Immature natural killer cell (primary cell): ENCODE data around the gene OR14C36. TPM values are rescaled to one million over a fixed set of nuclear protein-coding genes. Genes with fewer than 3 reads are reported as not detected.
"Not testable (repeated sequence)": the region's sequence is repeated elsewhere in the genome, so short reads cannot be mapped to it uniquely, and the experiment has no call there.

Source experiments
- DNase-seq, 3 donors: peaks; one replicate each; pipeline ENCODE4 v3.0.0; 2022; ENCODE audit warnings: mixed read lengths in 1 of 3
- H3K27ac Mint-ChIP-seq, 6 donors: one replicate each; pipeline ENCODE4 v1.8.0; 2020; ENCODE audit warnings: mixed read lengths in 6 of 6, mild to moderate bottlenecking in 5 of 6, inconsistent platforms in 4 of 6, moderate library complexity in 3 of 6
- H3K27me3 Mint-ChIP-seq, 3 donors: one replicate each; pipeline ENCODE4 v1.8.0; 2020 to 2021; ENCODE audit warnings: low read depth in 3 of 3, mild to moderate bottlenecking in 3 of 3, mixed read lengths in 3 of 3, moderate library complexity in 3 of 3, inconsistent platforms in 1 of 3
- H3K36me3 Mint-ChIP-seq, 3 donors: one replicate each; pipeline ENCODE4 v1.8.0; 2020; ENCODE audit warnings: mixed read lengths in 3 of 3, inconsistent platforms in 2 of 3, mild to moderate bottlenecking in 2 of 3
- H3K4me1 Mint-ChIP-seq, 2 donors: one replicate each; pipeline ENCODE4 v1.8.0; 2020; ENCODE audit warnings: inconsistent platforms in 2 of 2, mild to moderate bottlenecking in 2 of 2, mixed read lengths in 2 of 2, moderate library complexity in 1 of 2
- H3K4me3 Mint-ChIP-seq, 5 donors: one replicate each; pipeline ENCODE4 v1.8.0; 2020; ENCODE audit warnings: mild to moderate bottlenecking in 5 of 5, mixed read lengths in 5 of 5, inconsistent platforms in 3 of 5, moderate library complexity in 3 of 5
- H3K9me3 Mint-ChIP-seq, 6 donors: one replicate each; pipeline ENCODE4 v1.8.0; 2020; ENCODE audit warnings: mild to moderate bottlenecking in 6 of 6, mixed read lengths in 6 of 6, inconsistent platforms in 4 of 6, moderate library complexity in 3 of 6
- polyA plus RNA-seq, 3 donors: library from polyadenylated mRNA; unstranded; fragments of 300-500 nt; fragmentation: Illumina TruSeq; gene quantifications; one replicate each; pipeline ENCODE4 v1.2.3, GENCODE V29; 2021

OR14C36 gene
- not detected for polyA plus RNA-seq

GRCh38 chr1:248348475-248348874 lies at the start of gene OR14C36:
Gene OR14C36 (plus strand): TSS chr1:248348775. CDS start chr1:248348775, 0 bp downstream.
- Mint-ChIP-seq H3K27me3 (no peaks in the 10 kb centered on the region), H3K27ac (no peak within 1 kb of the TSS), H3K36me3 (no peaks in the 10 kb centered on the region), H3K9me3 (peaks cover 0 to 6% (median 2%) of the 10 kb centered on the region in 6 donors), H3K4me3 (no peak within 1 kb of the TSS), H3K4me1 (no peaks in the 10 kb centered on the region)
- DNase-seq = no peak

- H3K27ac Mint-ChIP-seq = no peak within 1 kb of the TSS
These were observed 45.3 kb upstream of the OR14C36 start, which contains the start of gene OR2T12 for GRCh38 chr1:248303324-248303723. Gene OR2T12 (minus strand): TSS chr1:248303424. CDS start chr1:248295578, 7,846 bp downstream.

GRCh38 chr1:248305672-248306071 lies 42.9 kb upstream of the OR14C36 start:
- not testable (repeated sequence) for H3K4me1 Mint-ChIP-seq, H3K4me3 Mint-ChIP-seq, H3K36me3 Mint-ChIP-seq, DNase-seq, H3K27ac Mint-ChIP-seq, H3K27me3 Mint-ChIP-seq
- peaks cover 0 to 12% (median 7%) of the 10 kb centered on the region in 6 donors for H3K9me3 Mint-ChIP-seq

More at GRCh38 chr1:248303324-248303723, 45.3 kb upstream of the OR14C36 start, which contains the start of gene OR2T12:
- no peak for DNase-seq
- Mint-ChIP-seq H3K27me3 (no peaks in the 10 kb centered on the region), H3K36me3 (no peaks in the 10 kb centered on the region), H3K4me1 (no peaks in the 10 kb centered on the region), H3K9me3 (peaks cover 3 to 16% (median 8%) of the 10 kb centered on the region in 6 donors), H3K4me3 (no peak within 1 kb of the TSS)

- Mint-ChIP-seq H3K36me3 (no peaks in the 10 kb centered on the region), H3K27ac (no peak overlapping the region), H3K9me3 (peaks cover 0 to 12% (median 8%) of the 10 kb centered on the region in 6 donors), H3K27me3 (no peaks in the 10 kb centered on the region), H3K4me1 (no peaks in the 10 kb centered on the region), H3K4me3 (no peak overlapping the region)
- no peak for DNase-seq
These were observed 42.5 kb upstream of the OR14C36 start for GRCh38 chr1:248306103-248306502.

GRCh38 chr1:248306740-248307139 lies 41.8 kb upstream of the OR14C36 start:
- not testable (repeated sequence) for H3K4me1 Mint-ChIP-seq, H3K27ac Mint-ChIP-seq, H3K36me3 Mint-ChIP-seq, H3K27me3 Mint-ChIP-seq, H3K4me3 Mint-ChIP-seq, DNase-seq, H3K9me3 Mint-ChIP-seq

GRCh38 chr1:248316796-248317195 lies 31.8 kb upstream of the OR14C36 start:
- peaks cover 0 to 1% (median 0%) of the 10 kb centered on the region in 3 donors for H3K27me3 Mint-ChIP-seq
- peaks cover 9 to 38% (median 19%) of the 10 kb centered on the region in 6 donors for H3K9me3 Mint-ChIP-seq
- H3K27ac Mint-ChIP-seq = no peak overlapping the region
- H3K4me1 Mint-ChIP-seq = no peaks in the 10 kb centered on the region
- DNase-seq = no peak
- no peak overlapping the region for H3K4me3 Mint-ChIP-seq
- peaks cover 0 to 4% (median 0%) of the 10 kb centered on the region in 3 donors for H3K36me3 Mint-ChIP-seq

- H3K36me3 Mint-ChIP-seq = no peaks in the 10 kb centered on the region
- DNase-seq = no peak
- H3K27ac Mint-ChIP-seq = no peak within 1 kb of the TSS
- no peaks in the 10 kb centered on the region for H3K4me1 Mint-ChIP-seq
- peaks cover 0 to 15% (median 5%) of the 10 kb centered on the region in 6 donors for H3K9me3 Mint-ChIP-seq
- peaks cover 0 to 1% (median 0%) of the 10 kb centered on the region in 3 donors for H3K27me3 Mint-ChIP-seq
- H3K4me3 Mint-ChIP-seq = no peak within 1 kb of the TSS
These were observed 24.1 kb upstream of the OR14C36 start, which contains the start of gene OR2M7 for GRCh38 chr1:248324468-248324867. Gene OR2M7 (minus strand): TSS chr1:248324568. CDS start chr1:248324568, 0 bp downstream.

GRCh38 chr1:248343451-248343850 lies 5.1 kb upstream of the OR14C36 start:
- Mint-ChIP-seq H3K4me3 (no peak overlapping the region), H3K9me3 (peaks cover 0 to 6% (median 3%) of the 10 kb centered on the region in 6 donors), H3K4me1 (no peaks in the 10 kb centered on the region), H3K27ac (no peak overlapping the region), H3K36me3 (no peaks in the 10 kb centered on the region), H3K27me3 (peaks cover 0 to 1% (median 0%) of the 10 kb centered on the region in 3 donors)
- DNase-seq = no peak

GRCh38 chr1:248359415-248359814 lies 10.8 kb downstream of the OR14C36 start:
- Mint-ChIP-seq H3K27me3 (peaks cover 1 to 4% (median 3%) of the 10 kb centered on the region in 3 donors), H3K4me3 (no peak overlapping the region), H3K4me1 (no peaks in the 10 kb centered on the region), H3K9me3 (peaks cover 0 to 13% (median 0%) of the 10 kb centered on the region in 6 donors), H3K27ac (no peak overlapping the region), H3K36me3 (no peaks in the 10 kb centered on the region)
- no peak for DNase-seq

GRCh38 chr1:248361121-248361715 lies 12.6 kb downstream of the OR14C36 start, which contains the start of gene OR2T4:
Gene OR2T4 (plus strand): TSS chr1:248361665. CDS start chr1:248361665, 0 bp downstream.
- Mint-ChIP-seq H3K4me3 (no peak within 1 kb of the TSS), H3K4me1 (no peaks in the 10 kb centered on the region), H3K27ac (no peak within 1 kb of the TSS), H3K9me3 (peaks cover 0 to 16% (median 0%) of the 10 kb centered on the region in 6 donors), H3K36me3 (no peaks in the 10 kb centered on the region), H3K27me3 (peaks cover 1 to 4% (median 3%) of the 10 kb centered on the region in 3 donors)
- no peak for DNase-seq

- no peak overlapping the region for H3K27ac Mint-ChIP-seq
- DNase-seq = no peak
- H3K36me3 Mint-ChIP-seq = no peaks in the 10 kb centered on the region
- H3K27me3 Mint-ChIP-seq = peaks cover 1 to 5% (median 3%) of the 10 kb centered on the region in 3 donors
- H3K4me1 Mint-ChIP-seq = no peaks in the 10 kb centered on the region
- peaks cover 0 to 16% (median 2%) of the 10 kb centered on the region in 6 donors for H3K9me3 Mint-ChIP-seq
- H3K4me3 Mint-ChIP-seq = no peak overlapping the region
These were observed 18.0 kb downstream of the OR14C36 start for GRCh38 chr1:248366609-248367008.

GRCh38 chr1:248372394-248372793 lies 23.8 kb downstream of the OR14C36 start:
- H3K4me1 Mint-ChIP-seq = peaks cover 2 to 12% of the 10 kb centered on the region in 2 donors
- H3K27me3 Mint-ChIP-seq = peaks cover 0 to 2% (median 0%) of the 10 kb centered on the region in 3 donors
- H3K4me3 Mint-ChIP-seq = no peak overlapping the region
- no peak for DNase-seq
- H3K9me3 Mint-ChIP-seq = peaks cover 0 to 4% (median 0%) of the 10 kb centered on the region in 6 donors
- H3K27ac Mint-ChIP-seq = no peak overlapping the region
- H3K36me3 Mint-ChIP-seq = no peaks in the 10 kb centered on the region

GRCh38 chr1:248373761-248374160 lies 25.2 kb downstream of the OR14C36 start:
- DNase-seq = no peak
- Mint-ChIP-seq H3K9me3 (peaks cover 0 to 3% (median 0%) of the 10 kb centered on the region in 6 donors), H3K4me3 (no peak overlapping the region), H3K4me1 (peaks cover 2 to 12% of the 10 kb centered on the region in 2 donors), H3K27ac (no peak overlapping the region), H3K36me3 (no peaks in the 10 kb centered on the region), H3K27me3 (peaks cover 0 to 2% (median 0%) of the 10 kb centered on the region in 3 donors)

GRCh38 chr1:248375446-248375845 lies 26.9 kb downstream of the OR14C36 start, which contains the start of gene OR2T6:
Gene OR2T6 (plus strand): TSS chr1:248375746. CDS start chr1:248387609, 11,863 bp downstream.
- H3K36me3 Mint-ChIP-seq = no peaks in the 10 kb centered on the region
- no peak within 1 kb of the TSS for H3K4me3 Mint-ChIP-seq
- no peak within 1 kb of the TSS for H3K27ac Mint-ChIP-seq
- peaks cover 2 to 12% of the 10 kb centered on the region in 2 donors for H3K4me1 Mint-ChIP-seq
- no peaks in the 10 kb centered on the region for H3K9me3 Mint-ChIP-seq
- no peak for DNase-seq
- peaks cover 0 to 2% (median 0%) of the 10 kb centered on the region in 3 donors for H3K27me3 Mint-ChIP-seq
